Endometrial microvascular endothelial cells (primary cell): ENCODE measurements around the gene DDX31. TPM values are rescaled to one million over a fixed set of nuclear protein-coding genes. Genes with fewer than 3 reads are reported as not detected.

ENCODE experiments used
- in situ Hi-C: cut with HindIII; loops from 2 replicates; pipeline ENCODE4 v1.10.0; 2017; ENCODE audit warnings: low sequenced_read_pairs, low pct_unique_long_range_greater_than_20kb; ENCODE audit errors: inconsistent ontology term
- total RNA-seq: library from RNA; depleted of rRNA; stranded (reverse); fragments of >200 nt; gene quantifications from one replicate; pipeline ENCODE4 v1.2.3, GENCODE V29; 2015; ENCODE audit errors: inconsistent ontology term

The DDX31 gene
- total RNA-seq, 1 donor from 2014 or later, result 14.7 TPM

DNA sequence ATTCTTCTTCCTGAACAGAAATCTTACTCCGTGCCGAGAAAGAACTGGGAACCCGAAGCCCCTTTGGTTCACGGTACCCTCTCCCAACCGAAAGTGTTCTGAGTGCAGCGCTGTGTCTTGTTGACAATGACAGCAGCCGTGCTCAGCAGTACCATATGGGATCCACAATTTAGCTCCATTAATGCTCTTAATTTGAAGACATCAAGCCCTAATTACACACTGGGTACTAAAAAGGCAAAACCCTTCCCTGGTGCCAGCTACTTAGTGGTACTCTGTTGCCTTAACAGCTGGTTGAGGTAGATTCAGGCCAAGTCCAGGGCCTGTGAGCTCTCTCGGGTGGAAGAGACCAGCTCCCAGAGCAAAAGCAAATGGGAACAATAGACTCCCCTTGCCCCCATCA is 24.5 kb downstream of the DDX31 start:
- in situ Hi-C loops, result no loop called here

DNA sequence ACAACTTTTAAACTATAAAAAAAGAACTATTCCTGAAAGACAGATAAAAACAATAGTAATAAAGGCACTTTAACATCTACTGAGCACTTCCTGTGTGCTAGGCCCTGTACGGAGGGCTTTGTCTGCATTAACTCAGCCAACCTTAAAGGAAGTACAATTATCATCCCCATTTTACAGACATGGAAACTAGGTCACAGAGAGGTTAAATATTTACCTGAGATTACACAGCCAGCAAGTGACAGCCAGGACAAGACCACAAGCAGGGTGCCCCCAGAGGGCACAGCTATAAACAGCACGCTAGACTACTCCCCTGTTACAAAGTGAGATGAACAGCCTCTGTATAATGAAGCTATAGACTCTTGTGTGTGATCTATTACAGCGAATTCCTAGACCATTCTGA is 25.5 kb downstream of the DDX31 start:
- in situ Hi-C loops, result no loop called here

DNA sequence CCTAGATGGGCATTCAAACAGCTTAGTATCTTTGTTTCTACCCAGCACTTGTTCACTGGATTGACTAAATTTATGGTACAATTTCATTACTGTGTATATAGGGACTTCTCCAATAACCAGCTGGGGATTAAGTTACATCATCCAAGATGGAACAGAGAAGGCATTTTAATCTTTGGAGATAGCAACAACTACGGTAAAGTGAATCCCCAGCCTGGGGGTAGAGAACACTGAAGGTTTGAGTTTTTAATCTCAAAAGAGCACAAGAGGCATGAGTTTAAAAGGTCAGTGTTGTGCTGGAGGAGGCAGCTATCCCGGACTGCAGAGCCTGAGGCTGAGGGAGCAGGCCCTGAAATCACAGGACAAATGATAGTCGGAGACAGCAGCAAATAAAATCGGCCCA is 28.6 kb downstream of the DDX31 start:
- in situ Hi-C loops, result no loop called here

DNA sequence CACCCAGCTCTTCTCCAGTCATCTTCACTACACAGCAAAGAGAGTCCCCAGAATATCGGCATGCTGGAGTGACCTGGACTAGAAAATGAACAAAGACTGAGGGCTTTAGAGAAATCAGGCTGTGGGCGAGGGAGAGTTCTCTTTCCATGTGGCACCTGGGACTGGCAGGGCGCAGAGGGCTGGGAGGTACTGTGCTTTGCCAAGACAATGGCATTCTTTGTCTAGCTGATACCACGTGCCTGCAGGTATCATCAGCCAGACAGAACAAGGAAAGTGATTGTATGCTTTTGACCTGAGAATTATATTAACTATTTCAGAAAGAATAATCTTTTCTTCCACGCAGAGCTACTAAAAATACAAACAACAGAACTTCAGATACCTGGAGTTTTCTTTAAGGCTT is 30.5 kb downstream of the DDX31 start:
- in situ Hi-C loops, result no loop called here

DNA sequence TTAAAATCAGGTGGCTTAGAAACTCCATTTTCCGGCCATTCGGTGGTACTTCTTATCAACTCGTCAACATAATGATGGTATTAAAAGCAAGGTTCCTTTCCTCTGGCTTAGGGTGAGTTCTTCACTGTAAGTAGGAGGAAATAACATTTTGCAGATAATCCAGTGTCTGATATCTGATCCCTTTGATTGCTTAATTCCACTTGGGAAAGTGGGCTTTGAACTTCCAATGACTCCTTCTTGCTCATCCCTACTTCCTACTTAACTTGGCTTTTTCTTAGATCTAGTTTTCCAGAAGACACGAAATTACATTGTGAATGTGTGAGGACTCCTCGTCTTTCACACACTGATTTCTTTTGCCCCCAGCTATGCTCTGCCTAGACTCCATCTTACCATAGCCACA is 31.5 kb downstream of the DDX31 start:
- in situ Hi-C loops, result no loop called here

DNA sequence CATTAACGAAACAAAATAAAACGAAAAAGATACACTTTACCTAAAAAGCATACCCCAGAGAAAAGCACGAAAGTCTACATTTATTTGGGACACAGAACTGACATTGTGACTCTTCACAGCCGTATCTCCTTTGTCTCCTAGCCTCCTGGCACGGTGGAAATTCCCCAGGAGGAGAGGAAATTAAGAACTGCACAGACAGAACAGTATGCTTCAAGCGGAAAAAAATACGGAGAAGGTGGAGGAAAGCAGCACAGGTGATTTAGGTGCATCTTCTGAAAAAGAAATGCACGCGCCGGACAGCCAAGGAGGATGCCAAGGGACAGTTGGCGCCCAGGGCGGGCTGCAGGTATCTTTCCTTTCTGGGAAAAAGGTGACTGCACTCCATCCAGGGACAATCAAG is 32.0 kb downstream of the DDX31 start:
- in situ Hi-C loops, result no loop called here

DNA sequence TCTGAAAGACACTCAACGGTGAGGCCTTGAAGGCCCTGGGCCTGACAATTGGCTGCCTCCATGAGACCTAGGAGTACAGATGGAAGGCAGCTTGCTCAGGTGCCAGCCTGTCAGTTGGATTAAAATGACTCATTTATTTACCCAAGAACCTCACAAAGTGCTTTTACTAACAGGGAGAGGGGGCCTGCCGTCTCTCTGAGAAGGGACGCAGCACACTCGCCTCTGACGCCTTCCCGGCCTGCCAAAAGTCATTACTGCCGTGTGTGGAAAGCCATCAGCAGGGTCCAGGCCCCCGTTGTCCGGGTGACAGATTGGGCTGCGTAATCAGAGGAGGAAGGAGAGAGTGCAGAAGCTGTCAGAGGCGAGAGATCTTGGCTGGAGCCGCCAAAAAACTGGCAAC is 32.4 kb downstream of the DDX31 start:
- in situ Hi-C loops, result no loop called here

DNA sequence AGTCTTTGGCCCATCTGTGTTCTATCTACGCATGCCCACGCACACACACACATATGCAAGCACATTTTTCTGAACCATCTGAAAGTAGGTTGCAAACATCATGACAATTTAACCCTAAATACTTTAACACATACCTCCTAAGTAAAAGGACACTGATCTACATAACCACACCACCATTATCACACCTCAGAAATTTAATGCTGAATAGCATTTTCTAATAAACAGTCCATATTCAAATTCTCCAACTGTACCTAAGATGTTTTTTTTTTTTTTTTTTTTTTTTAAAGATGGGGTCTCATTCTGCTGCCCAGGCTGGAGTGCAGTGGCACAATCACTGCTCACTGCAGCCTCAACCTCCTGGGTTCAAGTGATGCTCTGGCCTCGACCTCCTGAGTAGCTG is 35.5 kb downstream of the DDX31 start:
- in situ Hi-C loops, result no loop called here

DNA sequence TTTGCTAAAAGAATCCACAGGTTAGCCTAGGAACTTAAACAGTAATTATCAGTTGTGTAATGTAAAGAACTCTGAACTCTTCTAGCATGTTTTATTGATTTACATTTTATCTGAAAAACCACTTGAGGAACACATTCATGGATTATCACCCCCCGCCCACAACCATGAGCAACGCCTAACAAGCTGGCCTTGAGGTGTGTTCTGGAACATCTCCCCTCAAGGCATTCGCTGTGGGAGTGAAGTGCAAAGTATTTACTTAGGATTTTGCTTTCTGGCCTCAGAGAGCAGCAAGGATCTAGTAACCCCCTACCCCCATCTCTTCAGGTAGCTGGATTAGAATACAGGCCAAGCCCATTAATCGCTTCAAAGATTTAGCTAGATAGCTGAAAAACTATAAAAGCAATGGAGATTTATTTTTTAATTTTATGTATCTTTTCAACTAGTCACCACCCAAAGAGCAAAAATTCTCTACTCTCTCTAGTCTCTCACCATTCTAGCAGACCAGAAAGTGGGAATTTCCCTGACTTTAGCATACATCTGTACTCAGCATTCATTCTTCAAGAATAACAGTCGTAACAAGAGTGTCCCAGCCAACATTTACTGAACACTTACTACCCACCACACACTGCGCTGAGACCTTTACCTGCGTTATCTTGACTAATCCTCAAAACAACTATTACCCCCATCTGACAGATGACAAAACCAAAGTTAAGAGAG is 37.2 kb downstream of the DDX31 start:
- in situ Hi-C loops, result no loop called here

DNA sequence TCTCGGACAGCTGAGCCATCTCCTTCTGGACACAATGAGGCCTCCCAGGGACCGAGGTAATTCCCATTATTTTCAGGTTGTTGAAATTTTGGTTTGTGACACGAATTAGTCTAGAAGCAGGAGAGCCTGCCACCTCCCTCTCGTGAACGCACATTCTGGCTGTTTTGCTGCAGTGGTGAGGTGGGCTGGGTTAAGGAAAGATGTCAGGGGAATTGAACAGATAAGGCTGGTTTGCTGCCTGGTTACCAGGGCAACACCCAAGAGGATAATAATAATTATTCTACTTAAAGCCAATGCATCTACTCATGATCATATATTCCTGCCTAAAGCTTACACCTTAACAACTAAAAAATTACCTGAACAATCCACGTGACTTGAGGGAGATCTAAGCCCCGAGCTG is 38.1 kb downstream of the DDX31 start:
- in situ Hi-C loops, result no loop called here

DNA sequence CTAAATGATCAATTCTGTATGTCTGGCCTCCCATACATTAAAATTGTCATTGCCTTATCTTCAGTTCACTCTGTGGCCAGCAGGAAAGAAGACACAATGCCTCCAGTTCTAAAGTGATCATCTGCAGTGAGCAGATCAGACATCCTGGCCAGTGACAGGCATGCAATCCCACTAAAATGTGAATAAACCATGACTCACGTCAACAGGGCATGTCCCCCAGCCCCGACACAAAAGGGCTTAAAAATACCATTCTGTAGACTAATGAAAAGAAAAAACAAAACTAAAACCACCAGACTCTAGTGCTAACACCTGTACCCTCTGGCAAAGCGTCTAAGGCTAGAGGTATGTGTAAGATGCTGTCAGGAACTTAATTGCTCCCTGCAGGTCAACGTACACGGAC is 38.5 kb downstream of the DDX31 start:
- in situ Hi-C loops, result no loop called here

DNA sequence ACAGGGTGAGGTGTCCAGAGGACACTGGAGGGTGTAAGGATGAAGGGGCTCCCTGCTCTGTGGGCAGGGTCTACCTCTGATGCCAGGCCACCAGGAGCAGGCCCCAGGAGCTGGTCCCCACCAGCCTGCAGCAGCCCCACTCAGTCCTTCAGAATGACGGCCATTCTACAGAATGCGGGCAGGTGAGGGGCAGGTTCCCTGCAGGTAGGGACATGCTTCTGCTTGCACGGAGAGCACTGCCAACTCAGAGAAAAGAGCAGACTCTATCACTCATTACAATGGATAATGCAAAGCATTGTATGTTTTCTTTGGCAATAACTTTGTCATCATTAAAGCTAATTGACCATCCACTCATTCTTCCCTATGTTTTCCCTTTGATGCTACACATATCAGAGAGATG is 39.0 kb downstream of the DDX31 start:
- in situ Hi-C loops, result no loop called here

DNA sequence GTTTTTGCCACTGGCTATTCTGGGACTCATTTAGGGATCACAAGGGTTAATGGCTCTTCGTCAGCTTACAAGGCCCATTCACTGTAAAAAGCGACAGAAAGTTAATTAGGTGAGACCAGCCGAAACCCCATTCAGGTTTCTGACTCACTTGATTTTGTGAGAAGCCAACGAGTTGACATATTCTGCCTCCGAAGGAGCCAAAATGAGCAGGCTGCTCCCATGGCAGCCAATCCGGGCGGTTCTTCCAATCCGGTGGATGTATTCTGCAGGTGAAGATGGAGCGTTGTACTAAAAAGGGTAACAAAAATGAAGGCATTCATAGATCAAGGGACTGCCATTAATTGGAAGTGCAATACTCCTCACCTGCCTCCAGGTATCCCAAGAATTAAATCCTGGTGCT is 39.7 kb downstream of the DDX31 start:
- in situ Hi-C loops, result no loop called here

DNA sequence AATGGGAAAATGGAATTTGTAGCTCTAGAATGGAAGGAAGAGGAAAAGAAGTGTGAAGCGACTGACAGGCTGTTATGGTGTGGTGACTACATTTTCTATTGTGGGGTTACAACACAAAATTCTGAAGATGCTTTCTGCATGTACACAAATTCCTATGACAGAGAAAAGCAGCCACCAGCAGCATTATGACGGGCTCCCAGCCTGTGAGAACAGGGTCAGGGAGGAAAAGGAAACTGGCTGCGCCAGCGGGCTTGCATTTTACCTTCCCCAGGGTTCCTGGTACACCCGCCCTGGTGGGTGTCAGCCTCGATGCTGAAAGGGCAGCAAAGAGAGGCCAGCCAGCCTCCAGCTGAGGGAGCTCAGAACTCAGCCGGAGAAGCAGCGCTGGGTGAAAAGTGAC is 41.0 kb downstream of the DDX31 start:
- in situ Hi-C loops, result no loop called here

DNA sequence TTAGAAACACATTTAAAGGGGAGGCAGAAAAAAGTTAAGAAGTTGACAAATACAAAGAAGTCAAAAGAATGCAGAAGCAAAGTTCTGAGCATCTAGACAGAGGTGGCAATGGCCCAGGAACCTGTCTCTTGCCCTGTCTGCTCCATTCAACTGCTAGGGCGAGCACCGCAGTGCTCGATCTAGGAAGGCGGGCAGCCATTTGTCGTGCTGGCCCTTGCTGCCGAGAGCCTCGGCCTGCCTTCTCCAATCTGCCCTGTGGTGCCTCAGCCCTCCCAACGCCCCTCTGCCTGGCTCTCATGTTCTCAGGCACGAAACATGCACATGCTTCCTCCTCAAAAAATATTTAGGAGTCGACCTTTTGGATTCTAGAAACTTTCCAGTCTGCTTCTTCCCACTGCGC is 42.2 kb downstream of the DDX31 start:
- in situ Hi-C loops, result no loop called here

DNA sequence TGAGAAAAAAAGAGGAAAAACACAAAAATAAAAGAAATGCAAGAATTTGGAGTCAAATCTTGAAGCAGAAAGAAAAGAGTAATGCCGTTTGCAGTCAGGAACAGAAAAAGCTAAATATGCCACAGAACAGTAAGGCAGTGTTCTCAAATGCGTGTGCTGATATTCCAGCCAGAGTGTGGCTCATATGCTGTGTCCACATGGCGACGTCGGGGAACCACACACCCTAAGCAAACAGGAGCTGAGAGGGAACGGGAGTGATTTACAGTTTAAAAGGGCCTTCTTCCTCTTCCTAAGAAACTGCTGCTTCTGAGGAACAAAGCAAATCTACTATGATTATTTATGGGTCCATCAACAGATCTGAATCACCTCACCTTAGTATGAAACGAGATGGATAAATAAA is 42.7 kb downstream of the DDX31 start:
- in situ Hi-C loops, result no loop called here

DNA sequence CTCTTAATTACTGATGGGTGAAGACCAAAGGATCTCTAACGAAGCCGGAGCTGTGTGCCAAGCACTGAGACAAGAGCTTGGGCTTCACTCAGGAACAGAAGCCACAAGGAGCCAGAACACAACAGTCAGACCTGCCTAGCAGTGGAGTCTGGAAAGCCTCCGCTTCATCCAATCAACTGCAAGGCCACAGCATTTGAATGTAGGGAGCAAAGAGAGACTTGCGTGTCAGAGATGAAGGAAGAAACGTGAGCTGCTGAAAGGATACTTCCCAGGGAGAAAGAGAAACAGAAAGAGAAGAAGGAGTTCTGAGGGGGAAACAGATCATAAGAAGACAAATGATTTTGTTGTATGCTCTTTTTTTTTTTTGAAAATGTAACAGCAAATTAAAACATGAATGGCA is 43.5 kb downstream of the DDX31 start:
- in situ Hi-C loops, result no loop called here

DNA sequence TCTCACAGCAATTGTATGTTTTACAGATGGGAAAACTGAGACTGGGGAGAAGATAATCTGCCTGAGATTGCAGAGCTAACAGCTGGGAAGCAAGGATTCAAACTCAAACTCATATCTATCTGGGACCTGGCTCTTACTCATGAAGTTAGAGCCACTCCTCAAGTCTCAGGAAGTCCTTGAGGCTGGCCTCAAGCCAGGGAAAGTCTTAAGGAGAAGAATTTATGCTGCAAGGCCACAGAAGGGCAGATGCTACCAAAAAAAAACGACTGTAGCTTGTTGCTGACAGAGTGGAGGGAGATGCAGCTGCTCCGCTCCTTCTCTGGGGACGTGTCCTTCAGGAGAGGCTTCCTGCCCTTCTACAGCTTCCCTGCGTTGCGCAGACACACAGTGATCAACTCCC is 47.6 kb downstream of the DDX31 start:
- in situ Hi-C loops, result no loop called here

DNA sequence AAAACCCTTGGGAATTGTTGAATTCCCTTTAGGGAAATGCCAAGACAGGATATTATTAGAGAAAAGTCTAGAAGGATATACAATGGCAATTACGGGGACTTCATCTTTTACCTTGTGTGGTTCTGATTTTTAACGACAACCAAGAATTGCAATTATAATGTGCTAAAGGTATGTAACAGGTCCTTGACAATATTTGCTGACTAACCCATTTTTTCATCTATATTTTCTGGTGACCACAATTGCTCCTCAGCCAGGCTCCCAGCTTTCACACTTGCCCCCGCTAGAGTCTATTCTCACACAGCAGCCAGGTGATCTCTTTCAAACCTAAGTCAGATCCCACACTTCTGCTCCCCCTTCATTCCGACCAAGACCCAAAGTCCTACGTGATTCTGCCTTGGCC is 53.1 kb downstream of the DDX31 start:
- in situ Hi-C loops, result no loop called here

DNA sequence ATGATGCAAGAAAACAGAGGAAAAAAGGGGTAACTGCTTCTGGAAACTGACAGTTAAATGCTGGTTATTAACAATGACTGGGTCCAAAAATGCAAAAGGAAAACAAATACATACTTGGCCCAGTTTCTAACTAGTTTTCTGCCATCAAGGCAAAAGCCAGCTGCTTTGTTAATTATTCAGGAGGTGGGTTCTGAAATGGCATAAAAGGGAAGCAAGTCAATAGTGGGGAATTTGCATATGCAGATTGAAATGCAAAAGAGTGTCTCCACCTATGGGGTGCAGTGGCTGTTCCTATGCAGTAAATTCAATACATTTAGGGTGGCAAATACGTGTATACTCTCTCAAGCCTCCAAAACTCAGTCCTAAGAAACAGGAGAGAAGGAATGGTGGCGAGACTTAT is 54.0 kb downstream of the DDX31 start:
- in situ Hi-C loops, result no loop called here

DNA sequence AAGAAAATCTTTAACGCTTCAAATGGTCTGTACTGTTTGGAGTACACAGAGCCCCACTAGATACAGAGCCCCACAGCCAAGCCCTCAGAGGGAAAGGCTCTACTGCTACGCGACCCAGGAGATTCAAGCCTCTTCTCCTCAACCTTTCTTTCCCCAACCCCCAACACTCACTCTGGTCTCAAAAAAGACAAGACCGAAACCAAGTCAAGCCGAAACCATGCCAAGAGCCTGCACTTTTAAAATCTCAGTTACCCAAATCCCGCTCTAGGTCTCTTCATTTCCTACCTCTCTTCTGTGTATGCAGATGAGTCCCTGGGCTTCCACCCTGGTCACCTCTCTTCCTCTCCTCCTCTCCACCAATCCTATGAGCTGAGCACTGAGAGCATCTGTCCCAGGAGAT is 55.5 kb downstream of the DDX31 start:
- in situ Hi-C loops, result no loop called here
